ENCODE results near the gene TNS4.
A peak's percentile ranks its signal among the peaks of the same experiment; 100 is the strongest.
"Not testable (repeated sequence)": the region's sequence is repeated elsewhere in the genome, so short reads cannot be mapped to it uniquely, and the experiment has no call there.

The TNS4 gene, protein sequence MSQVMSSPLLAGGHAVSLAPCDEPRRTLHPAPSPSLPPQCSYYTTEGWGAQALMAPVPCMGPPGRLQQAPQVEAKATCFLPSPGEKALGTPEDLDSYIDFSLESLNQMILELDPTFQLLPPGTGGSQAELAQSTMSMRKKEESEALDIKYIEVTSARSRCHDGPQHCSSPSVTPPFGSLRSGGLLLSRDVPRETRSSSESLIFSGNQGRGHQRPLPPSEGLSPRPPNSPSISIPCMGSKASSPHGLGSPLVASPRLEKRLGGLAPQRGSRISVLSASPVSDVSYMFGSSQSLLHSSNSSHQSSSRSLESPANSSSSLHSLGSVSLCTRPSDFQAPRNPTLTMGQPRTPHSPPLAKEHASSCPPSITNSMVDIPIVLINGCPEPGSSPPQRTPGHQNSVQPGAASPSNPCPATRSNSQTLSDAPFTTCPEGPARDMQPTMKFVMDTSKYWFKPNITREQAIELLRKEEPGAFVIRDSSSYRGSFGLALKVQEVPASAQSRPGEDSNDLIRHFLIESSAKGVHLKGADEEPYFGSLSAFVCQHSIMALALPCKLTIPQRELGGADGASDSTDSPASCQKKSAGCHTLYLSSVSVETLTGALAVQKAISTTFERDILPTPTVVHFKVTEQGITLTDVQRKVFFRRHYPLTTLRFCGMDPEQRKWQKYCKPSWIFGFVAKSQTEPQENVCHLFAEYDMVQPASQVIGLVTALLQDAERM

DNA sequence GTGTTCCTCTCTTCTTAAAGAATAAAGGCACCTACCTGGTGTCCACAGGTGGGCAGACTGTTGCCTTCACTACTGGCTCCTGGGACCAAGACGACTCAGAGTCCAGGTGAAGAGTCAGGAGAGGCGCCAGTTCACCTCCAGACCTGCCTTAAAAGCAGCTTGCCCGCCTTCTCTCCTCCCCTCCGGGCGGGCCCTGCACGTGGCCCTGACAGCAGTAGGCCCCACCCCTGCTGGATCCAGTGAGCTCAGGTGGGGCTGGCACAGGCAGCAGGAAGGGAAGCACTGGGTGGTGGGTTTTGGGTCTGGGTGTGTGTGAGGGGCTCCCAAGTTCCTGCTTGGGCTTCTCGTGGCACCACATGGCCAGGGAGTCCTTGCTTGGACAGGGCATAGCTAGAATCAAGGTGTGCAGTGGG lies at the start of gene TNS4:
TSS of gene TNS4 (minus strand) at position 125 of the 413 bp plus-strand sequence. CDS start 5,198 bp downstream, outside the sequence.
- DNase-seq: no peak

DNA sequence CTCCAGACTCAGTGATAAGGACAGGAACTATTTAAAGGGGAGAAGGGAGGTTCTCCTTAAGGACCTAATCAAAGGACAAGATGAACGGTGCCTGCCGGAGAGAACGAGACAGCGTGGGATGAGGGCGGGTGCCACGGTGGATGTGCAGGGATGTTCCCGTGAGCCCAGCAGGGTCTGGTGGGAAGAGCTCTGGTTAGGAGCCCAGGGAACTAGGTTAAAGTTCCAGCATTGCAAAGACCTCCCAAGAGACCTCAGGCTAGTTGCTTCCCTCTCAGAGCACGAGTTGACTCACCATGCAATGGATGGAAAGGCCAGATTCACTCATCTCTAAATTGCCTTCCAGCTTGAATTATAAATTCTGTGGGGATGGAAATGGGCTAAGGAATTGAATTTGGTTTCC lies 49.2 kb upstream of the TNS4 start:
- DNase-seq: no peak

DNA sequence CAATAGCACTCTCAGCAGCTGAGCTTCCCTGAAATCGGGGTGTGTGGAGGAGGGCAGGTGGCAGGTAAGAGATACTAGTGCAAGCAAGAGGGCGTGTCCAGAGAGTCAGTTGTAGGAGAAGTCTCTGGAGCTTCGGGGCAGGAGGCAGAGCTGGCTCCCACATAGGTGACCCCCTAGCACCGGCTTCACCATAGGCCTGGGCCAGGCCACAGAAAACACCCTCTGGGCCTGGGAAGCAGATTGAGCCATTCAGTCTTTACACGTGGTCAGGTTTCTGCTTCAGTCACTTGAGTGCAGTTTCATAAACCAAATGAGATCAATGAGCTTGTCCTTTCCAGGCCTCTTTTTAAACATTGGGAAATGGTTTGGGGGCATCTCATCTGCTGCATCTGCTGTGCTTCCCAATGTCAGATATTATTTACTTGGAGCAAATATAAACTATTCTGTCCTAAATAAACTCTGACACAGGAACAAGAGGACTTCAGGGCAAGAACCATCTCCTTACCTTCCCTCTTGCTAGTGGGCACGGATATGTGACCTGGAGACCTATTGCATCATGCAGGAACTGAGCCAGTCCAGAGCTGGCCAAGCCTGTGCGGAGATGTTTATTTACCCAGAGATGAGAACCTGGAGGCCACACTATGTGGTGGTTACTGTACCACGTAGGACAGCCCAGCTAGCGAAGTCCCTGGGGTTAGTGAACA lies 47.7 kb upstream of the TNS4 start:
- DNase-seq: peak; percentile 72

DNA sequence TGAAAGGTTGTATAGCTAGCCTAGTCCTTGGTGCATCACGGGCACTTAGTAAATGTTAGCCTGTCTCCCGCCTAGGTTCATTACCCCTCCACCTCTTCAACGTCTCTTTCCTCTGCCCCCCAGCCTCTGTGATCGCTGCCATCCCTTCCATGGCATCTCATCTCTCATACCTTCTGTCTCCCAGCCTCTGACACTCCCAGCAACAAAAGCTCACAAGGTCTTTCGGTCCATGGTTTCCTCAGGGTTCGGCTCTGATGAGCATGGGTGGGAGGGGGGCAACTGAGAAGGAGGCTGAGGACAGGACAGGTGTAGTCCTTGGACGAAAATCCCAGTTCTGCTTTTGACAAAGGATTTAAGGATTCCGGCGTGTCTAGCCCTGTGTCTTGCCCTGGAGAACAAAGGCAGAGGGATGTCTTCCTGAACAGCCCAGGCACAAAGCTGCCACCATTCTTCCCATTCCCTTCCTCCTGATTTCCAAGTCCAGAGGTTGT lies 47.1 kb upstream of the TNS4 start:
- DNase-seq: no peak

DNA sequence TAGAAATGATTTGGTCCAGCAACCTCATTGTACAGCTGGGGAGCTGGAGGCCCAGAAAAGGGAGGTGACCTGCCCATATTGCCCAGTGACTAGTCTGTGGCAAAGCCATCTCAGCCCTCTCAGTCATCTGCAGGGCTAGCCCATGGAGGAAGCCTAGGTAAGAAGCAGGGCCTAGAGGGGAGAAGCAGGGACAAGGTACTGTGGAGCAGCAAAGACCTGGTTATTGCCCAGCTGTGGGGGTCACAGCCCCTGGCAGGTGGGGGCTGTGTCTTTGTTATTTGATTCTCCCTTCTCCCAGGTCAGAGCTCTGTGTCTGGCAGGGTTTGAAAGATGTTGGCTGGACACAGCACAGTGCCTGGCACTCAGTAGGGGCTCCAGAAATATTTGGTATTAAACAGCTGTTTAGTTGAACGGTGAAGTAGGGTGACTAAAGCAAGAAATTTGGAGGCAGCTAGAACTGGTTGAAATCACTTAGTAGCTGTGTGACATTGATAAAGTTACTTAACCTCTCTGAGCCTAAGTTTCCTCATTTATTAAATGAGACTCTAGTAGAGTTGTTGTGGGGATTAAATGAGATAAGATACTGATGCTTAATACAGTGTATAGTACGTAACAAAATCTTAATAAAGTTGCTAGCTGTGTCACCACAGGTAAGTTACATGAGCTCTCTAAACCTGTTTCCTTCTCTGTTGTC lies 46.5 kb upstream of the TNS4 start:
- DNase-seq: no peak

DNA sequence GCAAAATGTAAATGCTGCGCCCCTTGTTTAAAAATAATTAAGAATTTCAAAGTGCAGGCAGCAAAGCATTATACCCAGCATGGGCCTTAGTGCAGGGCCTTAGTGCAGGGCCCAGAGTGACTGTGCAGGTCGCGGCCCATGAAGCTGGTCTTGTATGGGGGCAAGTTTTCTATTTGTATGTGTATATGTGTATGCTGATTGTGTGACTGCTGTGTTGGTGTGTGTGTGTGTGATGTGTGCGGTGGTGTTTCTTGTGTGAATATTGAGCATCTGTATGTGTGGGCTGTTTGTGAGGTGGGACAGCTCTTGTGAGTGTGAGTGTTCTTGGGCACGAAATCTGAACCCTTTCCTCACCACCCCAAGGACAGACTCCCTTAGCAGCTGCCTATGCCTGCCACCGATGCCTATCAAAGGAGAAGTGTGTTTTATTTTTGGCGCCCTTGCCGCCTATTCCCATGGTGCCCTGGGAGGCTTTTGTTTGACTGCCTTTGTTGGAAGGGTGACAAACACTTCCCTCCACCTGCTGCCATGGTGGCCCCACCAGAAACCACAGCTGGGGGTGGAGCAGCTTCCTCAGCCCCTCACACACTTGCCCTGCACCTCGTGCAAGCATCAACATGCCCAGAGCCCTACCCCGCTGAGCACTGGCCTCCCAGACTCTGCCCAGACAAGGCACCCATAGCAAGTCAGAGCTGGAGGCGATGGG lies 45.8 kb upstream of the TNS4 start:
- DNase-seq: peak; percentile 96 to 97

DNA sequence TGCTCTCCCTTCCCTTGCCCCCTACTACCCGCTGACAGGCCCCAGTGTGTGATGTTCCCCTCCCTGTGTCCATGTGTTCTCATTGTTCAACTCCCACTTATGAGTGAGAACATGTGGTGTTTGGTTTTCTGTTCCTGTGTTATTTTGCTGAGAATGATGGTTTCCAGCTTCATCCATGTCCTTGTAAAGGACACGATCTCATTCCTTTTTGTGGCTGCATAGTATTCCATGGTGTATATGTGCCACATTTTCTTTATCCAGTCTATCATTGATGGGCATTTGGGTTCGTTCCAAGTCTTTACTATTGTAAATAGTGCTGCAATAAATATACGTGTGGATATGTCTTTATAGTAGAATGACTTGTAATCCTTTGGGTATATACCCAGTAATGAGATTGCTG lies 45.1 kb upstream of the TNS4 start:
- DNase-seq: not testable (repeated sequence)

DNA sequence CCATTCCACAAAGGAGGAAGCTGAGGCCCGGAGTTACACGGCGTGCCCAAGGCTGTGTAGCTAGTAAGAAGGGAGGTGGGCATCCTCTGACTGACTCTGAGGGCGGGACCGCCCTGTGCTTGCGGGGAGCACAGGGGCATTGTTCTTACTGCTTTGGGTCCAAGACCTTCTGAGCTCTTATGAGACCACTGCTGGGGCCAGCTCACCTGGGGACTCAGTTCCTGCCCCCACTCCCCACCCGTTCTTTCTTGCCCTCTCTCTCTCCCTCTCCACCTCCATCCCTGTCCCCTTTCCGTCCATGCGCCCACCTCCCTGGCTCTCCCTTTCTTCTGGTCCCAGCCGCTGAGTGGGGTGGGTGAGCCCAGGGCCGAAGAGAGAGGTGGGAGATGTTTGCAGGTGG lies 44.2 kb upstream of the TNS4 start:
- DNase-seq: no peak

DNA sequence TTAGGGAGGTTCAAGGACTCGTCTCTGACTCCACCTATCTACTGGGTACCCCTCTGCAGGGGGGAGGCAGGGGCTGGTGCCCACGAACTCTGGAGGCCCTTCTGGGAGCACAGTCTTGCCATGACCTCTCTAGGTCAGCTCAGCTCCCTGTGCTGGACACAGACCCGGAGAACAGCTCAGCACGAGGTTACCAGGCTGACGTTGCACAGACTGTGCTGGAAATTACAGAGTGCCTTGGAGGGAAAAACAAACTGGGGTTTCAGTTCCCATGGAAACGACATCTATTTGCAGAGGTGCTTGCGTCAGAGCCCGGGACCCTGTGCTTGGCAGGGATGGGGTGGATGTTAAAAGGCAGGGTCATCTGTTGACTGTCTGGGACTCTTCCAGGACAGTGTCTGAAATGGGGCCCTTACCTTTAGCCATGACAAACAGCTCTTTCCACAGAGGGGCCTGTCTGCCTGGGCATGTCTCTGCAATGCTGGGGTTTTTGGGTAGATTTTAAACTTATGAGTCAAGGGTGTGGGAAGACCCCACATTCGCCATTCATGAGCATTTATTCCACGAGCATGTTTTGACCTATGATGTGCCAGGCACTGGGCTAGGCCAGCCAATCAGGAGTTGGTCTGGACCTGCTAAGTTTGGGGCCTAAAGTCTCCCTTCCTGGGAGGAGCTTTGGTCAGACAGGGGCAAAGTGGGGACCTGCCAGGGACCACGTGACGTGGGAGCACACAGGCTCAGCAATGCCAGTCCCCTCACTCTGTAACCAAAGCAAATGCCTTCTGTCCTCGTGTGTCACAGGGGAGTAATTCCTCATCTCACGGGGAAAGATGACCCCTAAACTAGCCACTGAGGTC lies 41.4 kb upstream of the TNS4 start:
- DNase-seq: peak; percentile 70 to 80

DNA sequence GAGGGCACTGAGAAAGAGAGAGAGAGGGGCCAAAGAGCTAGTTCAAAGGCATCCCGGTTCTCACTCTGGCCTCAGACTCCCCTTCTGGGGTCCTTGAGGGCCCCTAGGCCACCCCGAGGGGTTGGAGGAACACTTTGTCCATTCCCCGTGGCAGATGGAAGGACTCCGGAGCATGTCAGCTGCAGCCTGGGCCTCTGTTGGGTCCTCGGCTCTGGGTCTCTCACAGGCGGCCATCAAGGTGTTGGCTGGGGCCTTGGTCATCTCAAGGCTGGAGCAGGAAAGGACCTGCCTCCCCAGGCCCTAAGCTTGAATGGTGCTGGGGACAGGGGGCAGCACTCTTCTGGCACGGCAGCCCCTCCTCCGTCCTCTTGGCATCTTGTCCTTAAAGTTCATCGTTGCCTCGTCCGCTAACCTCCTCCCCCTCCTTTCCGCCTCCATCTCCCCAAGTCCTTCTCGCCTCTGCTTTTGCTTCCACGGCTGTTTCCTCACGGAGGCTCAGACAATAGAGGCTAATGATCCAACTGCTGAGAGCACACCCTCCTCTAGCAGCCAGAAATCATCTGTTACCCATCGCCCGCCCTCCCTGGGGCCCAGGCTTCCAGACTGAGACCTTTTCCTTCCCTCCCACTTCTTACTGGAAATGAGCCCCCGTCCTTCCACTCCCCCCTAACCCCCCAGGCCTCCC lies 40.6 kb upstream of the TNS4 start:
- DNase-seq: peak in 1 of 2 experiments; percentile 61

DNA sequence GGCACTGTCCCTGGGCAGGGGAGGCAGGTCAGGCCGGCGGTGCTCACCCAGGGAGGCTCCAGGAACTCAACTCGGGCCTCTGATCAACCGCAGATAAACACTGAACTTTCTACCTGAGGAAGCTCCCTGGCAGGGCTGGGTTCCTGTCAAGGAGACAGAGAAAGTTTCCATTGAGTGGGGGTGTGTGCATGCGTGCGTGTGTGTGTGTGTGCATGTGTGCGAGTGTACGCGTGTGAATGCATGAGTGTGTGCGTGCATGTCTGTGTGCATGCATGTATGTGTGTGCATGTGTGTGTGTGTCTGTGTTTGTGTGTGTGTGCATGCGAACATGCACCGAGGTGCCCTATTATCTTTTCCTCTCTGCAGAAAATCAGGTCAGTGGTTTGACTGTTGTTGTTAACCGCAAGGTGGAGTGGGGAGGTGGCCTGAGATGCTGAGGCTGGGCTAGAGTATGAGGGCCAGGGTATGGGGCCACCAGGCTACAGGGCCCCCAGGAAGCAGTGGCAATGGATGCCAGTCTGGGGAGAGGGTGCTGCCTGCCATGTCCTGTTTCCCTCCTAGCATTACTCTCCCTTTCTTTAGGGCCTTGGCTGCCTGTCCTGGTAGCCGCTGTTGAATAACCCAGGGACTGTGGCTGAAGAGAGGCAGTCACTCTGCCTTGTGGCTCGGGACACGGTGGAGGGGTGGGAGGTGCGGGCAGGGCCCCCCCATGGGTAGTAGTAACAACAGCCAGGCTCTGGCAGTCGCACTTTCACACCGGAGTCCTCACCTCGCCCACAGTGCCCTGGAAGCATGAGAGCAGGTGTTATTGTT lies 39.8 kb upstream of the TNS4 start:
- DNase-seq: no peak

DNA sequence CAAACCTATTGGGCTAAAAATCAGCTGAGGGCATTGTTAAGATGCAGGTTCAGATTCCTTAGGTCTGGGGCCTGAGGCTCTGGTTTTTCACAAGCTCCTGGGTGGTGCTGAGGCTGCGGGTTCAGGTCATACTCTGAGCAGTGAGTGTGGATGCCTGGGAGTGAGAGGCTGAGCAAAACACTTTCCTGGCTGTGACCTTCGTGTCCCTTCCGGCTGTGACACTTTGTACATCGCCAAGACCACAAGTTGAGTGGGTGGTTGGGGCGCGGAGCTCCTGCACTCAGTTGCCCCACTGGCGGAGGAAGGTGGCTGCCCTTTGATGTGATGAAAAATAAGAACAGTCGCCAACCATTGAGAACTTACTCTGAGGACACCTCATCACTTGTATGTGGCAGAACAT lies 39.0 kb upstream of the TNS4 start:
- no peak for DNase-seq

DNA sequence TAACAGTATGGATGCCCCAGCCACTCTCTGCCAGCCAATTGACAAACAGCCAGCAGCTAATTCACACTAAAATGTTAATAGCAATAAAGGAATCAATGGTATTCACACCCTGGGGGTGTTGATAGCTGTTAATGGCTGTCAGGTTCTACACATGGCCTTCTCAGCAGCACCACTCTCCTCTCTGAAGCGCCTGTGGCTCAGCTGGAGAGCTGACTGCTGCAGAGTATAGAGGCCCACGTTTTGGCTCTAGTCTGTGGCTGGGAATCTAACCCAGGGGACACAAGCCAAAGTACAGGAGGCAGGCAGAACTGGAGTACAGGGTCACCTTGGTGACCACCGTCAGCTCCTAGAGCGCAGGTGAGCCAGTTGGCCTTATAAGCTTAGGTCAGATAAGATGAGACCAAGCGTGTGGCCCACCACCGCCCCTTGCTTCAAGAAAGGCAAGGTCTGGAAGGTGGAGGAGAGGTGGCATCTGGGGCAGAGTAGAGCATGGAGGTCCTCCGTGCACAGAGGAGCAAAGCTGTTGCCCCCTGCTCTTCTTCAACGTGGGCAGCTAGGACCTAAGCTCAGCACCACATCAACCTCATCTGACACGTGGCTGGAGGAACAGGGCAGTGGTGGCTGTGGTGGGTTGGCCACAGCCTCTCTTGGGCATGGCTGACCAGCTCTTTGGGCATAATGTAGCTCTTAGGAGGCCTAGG lies 38.4 kb upstream of the TNS4 start:
- no peak for DNase-seq

DNA sequence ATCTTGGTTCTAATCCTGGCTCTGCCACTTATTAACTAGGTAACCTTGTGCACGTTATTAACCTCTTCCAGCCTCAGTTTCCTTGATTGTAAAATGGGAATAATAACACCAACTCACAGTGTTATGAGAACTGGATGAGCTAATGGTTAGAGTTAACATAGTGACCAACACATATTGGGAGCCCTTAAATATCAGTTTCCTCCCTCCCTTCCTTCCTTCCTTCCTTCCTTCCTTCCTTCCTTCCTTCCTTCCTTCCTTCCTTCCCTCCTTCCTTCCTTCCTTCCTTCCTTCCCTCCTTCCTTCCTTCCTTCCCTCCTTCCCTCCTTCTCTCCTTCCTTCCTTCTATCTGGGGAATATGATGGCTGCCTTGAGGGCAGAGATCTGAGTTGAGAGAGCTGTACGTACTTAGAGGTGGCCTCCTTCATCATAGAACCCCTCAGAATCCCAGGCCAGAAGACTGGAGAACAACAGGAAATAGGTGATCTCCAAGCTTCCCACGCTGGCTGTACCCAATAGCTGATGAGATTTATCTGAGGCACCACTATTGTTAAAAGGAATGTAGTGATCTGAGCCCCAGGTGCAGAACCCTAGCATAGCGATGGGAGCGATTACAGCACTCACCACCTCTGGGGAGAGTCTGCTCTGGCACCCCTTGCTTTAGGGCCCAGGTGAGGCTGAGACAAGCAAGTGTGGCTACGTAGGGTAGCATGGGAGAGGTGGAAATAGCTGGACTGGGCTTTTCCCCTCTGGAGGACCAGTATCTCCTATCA lies 37.7 kb upstream of the TNS4 start:
- no peak for DNase-seq

DNA sequence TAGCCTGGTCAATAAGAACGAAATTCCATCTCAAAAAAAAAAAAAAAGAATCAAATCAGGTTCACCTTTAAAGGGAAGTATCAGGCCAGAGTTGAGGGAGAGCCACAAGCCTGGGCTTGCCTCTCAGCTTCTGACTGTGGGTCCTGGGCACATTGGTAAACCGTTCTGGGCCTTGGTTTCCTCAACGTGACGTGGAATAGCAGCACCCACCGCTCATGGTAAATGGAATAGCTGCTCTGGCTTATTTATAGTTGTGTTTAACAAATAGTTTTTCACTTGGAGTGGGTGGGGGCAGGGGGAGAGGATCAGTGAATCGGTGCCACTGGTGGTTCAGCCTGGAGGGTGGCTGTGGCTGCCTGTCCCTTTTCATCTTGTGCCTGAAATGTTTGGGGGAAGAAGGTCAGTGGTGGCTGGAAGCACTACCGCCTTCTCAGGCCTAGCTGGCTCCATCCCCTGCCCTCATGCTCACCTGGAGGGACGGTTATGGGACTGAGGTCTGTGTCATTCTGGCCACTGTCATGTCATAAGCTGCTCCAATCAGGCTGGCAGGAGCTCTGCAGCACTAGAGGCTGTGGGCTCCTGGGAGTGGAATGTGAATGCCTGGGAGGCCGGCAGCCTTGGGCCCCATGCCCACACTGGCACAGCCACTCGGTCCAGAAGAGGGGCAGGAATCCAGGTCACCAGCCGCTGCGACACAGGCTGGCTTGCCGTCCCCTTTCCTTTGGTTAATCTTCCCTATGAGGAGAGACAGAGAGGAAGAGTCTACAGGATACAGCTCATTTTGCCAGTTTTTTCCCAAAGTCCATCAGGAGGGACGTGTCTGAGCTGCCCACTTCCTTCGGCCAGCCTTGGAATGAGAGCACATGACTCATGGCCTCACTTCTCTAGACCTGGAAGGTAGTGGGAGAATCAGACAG lies 36.9 kb upstream of the TNS4 start:
- no peak for DNase-seq

DNA sequence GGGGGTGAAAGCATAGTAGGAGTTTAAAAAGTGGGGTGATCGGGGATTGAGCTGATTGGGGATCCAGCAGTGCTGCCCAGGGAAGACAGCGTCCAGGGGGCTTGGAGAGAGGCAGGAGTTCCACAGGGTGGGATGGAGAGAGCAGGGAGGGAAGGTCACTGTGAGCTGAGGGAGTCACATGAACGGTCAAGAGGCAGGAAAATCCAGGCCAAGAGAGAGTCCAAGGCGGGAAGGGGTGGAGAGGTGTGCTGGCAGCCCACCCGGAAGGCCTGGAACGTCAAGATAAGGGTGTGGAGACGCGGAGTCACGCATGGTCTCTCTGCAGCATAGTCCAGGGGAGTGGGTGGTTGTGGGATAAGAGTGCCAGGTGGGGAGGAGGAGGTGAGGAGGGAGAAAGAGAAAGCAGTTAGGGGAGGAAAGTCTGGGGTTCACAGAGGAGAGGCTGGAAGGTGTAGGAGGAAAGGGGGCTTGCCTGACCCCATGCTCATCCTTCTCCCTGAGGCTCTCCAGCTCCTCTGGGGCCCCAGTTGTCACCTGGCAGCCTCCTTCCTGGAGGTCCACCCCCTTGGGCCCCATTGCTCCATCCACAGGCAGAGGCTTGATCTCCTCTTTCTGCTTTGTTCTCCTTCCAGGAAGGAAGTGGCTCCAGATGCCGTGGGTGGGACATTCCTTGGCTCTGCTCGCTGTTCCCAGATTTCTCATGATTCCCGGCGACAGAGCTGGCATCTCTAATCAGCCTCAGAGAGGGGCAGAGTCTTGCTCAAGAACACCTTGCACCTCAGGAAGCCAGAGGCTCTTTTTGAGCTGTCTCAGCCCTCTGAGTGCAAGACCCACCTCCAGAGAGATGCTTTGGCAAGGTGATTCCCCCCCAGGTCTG lies 35.1 kb upstream of the TNS4 start:
- no peak for DNase-seq

Data from SHP77 (cell line).